H9 (cell line): Measurements from ENCODE around the gene CDCA3. TPM values are rescaled to one million over a fixed set of nuclear protein-coding genes. Genes with fewer than 3 reads are reported as not detected.

ENCODE experiments used
- DNase-seq: peaks from one replicate; pipeline ENCODE4 v3.0.0-alpha.2; 2017
- H2AFZ ChIP-seq: one replicate; pipeline ENCODE4 v1.6.1; 2013; ENCODE audit warnings: mild to moderate bottlenecking, low read length, control low read depth, moderate library complexity
- H2AK5ac ChIP-seq: 2 replicates; pipeline ENCODE4 v1.6.1; 2013; ENCODE audit warnings: low read length, control low read depth, mixed read lengths; ENCODE audit not compliant: insufficient read length
- H2BK120ac ChIP-seq: one replicate; pipeline ENCODE4 v1.6.1; 2013; ENCODE audit warnings: low read depth, mild to moderate bottlenecking, low read length, control low read depth, inconsistent platforms; ENCODE audit not compliant: poor library complexity, severe bottlenecking
- H2BK12ac ChIP-seq: 2 replicates; pipeline ENCODE4 v1.6.1; 2013; ENCODE audit warnings: low read length, control low read depth, mixed read lengths, low read depth; ENCODE audit not compliant: insufficient read length
- H2BK15ac ChIP-seq: 2 replicates; pipeline ENCODE4 v1.6.1; 2013; ENCODE audit warnings: low read depth, low read length, control low read depth
- H2BK20ac ChIP-seq: one replicate; pipeline ENCODE4 v1.6.1; 2013; ENCODE audit warnings: low read depth, mild to moderate bottlenecking, low read length, control low read depth, inconsistent platforms; ENCODE audit not compliant: poor library complexity, severe bottlenecking
- H2BK5ac ChIP-seq: 2 replicates; pipeline ENCODE4 v1.6.1; 2013; ENCODE audit warnings: low read length, control low read depth, mixed read lengths; ENCODE audit not compliant: insufficient read length
- H3K14ac ChIP-seq: 2 replicates; pipeline ENCODE4 v1.6.1; 2013; ENCODE audit warnings: low read length, control low read depth; ENCODE audit not compliant: insufficient read depth
- H3K18ac ChIP-seq: 2 replicates; pipeline ENCODE4 v1.6.1; 2013; ENCODE audit warnings: low read depth, mild to moderate bottlenecking, mixed read lengths, low read length, control low read depth; ENCODE audit not compliant: insufficient read length
- H3K23ac ChIP-seq: 2 replicates; pipeline ENCODE4 v1.6.1; 2013; ENCODE audit warnings: low read length, control low read depth, mixed read lengths, low read depth; ENCODE audit not compliant: insufficient read length
- H3K23me2 ChIP-seq: 2 replicates; pipeline ENCODE4 v1.6.1; 2013; ENCODE audit warnings: low read depth, mild to moderate bottlenecking, mixed read lengths, low read length, control low read depth; ENCODE audit not compliant: insufficient read length, poor library complexity, severe bottlenecking
- H3K27ac ChIP-seq: 2 replicates; pipeline ENCODE4 v1.5.1; 2013; ENCODE audit warnings: low read length, control low read depth, mixed read lengths, low read depth; ENCODE audit not compliant: insufficient read length
- H3K27me3 ChIP-seq: 2 replicates; pipeline ENCODE4 v1.6.1; 2013; ENCODE audit warnings: low read length, control low read depth, inconsistent platforms; ENCODE audit not compliant: insufficient read depth
- H3K4ac ChIP-seq: 2 replicates; pipeline ENCODE4 v1.6.1; 2013; ENCODE audit warnings: low read depth, mild to moderate bottlenecking, control low read depth, inconsistent platforms, low read length, moderate library complexity
- H3K4me1 ChIP-seq: 2 replicates; pipeline ENCODE4 v1.6.1; 2013; ENCODE audit warnings: low read length, control low read depth, inconsistent platforms; ENCODE audit not compliant: insufficient read depth
- H3K4me2 ChIP-seq: 2 replicates; pipeline ENCODE4 v1.6.1; 2013; ENCODE audit warnings: low read length, control low read depth, mixed read lengths; ENCODE audit not compliant: insufficient read length, insufficient read depth
- H3K56ac ChIP-seq: 2 replicates; pipeline ENCODE4 v1.6.1; 2013; ENCODE audit warnings: low read depth, mild to moderate bottlenecking, mixed read lengths, low read length, control low read depth; ENCODE audit not compliant: insufficient read length
- H3K79me1 ChIP-seq: 2 replicates; pipeline ENCODE4 v1.6.1; 2013; ENCODE audit warnings: low read depth, mild to moderate bottlenecking, moderate library complexity, low read length, control low read depth, inconsistent platforms; ENCODE audit not compliant: insufficient read depth, poor library complexity, severe bottlenecking
- H3K79me2 ChIP-seq: 2 replicates; pipeline ENCODE4 v1.6.1; 2013; ENCODE audit warnings: low read length, control low read depth, inconsistent platforms; ENCODE audit not compliant: insufficient read depth
- H3K9ac ChIP-seq: 2 replicates; pipeline ENCODE4 v1.6.1; 2013; ENCODE audit warnings: low read length, control low read depth, mixed read lengths; ENCODE audit not compliant: insufficient read length; ENCODE audit errors: extremely low read depth
- H3K9me3 ChIP-seq: one replicate; pipeline ENCODE4 v1.6.1; 2013; ENCODE audit warnings: low read depth, low read length, inconsistent platforms; ENCODE audit not compliant: control insufficient read depth
- H3T11ph ChIP-seq: one replicate; pipeline ENCODE4 v1.6.1; 2013; ENCODE audit warnings: mild to moderate bottlenecking, low read length, control low read depth, inconsistent platforms
- H4K20me1 ChIP-seq: one replicate; pipeline ENCODE4 v1.6.1; 2013; ENCODE audit not compliant: control insufficient read depth, insufficient read length, insufficient read depth
- H4K5ac ChIP-seq: 2 replicates; pipeline ENCODE4 v1.6.1; 2013; ENCODE audit warnings: low read depth, mild to moderate bottlenecking, mixed read lengths, low read length, control low read depth; ENCODE audit not compliant: insufficient read length
- H4K8ac ChIP-seq: replicated peaks from 2 replicates; pipeline ENCODE4 v1.6.1; 2013; ENCODE audit warnings: low read length, control low read depth, mixed read lengths, low read depth; ENCODE audit not compliant: insufficient read length
- H4K91ac ChIP-seq: 2 replicates; pipeline ENCODE4 v1.6.1; 2013; ENCODE audit warnings: low read depth, mild to moderate bottlenecking, moderate library complexity, mixed read lengths, low read length, control low read depth; ENCODE audit not compliant: insufficient read length
- H3K27ac Mint-ChIP-seq, 3 experiments: 2 replicates in 2 of 3; 3 replicates in 1 of 3; pipeline ENCODE4 v1.8.0; 2020 to 2021; ENCODE audit warnings: mixed read lengths in 3 of 3, mild to moderate bottlenecking in 1 of 3, moderate library complexity in 1 of 3
- H3K27me3 Mint-ChIP-seq: 2 replicates; pipeline ENCODE4 v1.8.0; 2021; ENCODE audit warnings: low read depth, mild to moderate bottlenecking, moderate library complexity, mixed read lengths
- H3K36me3 Mint-ChIP-seq, 3 experiments: 2 replicates in 2 of 3; 3 replicates in 1 of 3; pipeline ENCODE4 v1.8.0; 2020 to 2021; ENCODE audit warnings: low read depth in 3 of 3, mixed read lengths in 3 of 3; ENCODE audit not compliant: insufficient read depth in 1 of 3
- H3K4me1 Mint-ChIP-seq, 2 experiments: 2 replicates each; pipeline ENCODE4 v1.8.0; 2020; ENCODE audit warnings: mixed read lengths in 2 of 2
- H3K4me3 Mint-ChIP-seq, 2 experiments: 2 replicates in 1 of 2; 3 replicates in 1 of 2; pipeline ENCODE4 v1.8.0; 2020 to 2021; ENCODE audit warnings: mild to moderate bottlenecking in 2 of 2, mixed read lengths in 2 of 2, moderate library complexity in 1 of 2
- H3K9me3 Mint-ChIP-seq, 2 experiments: 2 replicates in 1 of 2; 3 replicates in 1 of 2; pipeline ENCODE4 v1.8.0; 2020; ENCODE audit warnings: mild to moderate bottlenecking in 2 of 2, mixed read lengths in 2 of 2, moderate library complexity in 1 of 2
- CTCF ChIP-seq: fragments of 200-600 bp; sonication (generic); conservative IDR thresholded peaks from 3 replicates; pipeline ENCODE4 v1.8.0; 2021; ENCODE audit warnings: antibody characterized with exemption, mild to moderate bottlenecking
- WGBS: extraction: QIAGEN DNeasy Blood & Tissue Kit; methylation state at CpG from one replicate; pipeline ENCODE4 v1.1.7; 2013; ENCODE audit warnings: missing lambda C conversion rate, low lambda C conversion rate, mixed read lengths; ENCODE audit not compliant: insufficient read length; ENCODE audit errors: extremely low coverage; 5-methylcytosine and 5-hydroxymethylcytosine counted together
- total RNA-seq: library from RNA; stranded (reverse); gene quantifications from 2 replicates; pipeline ENCODE4 v1.2.1, GENCODE V29; 2021

Gene CDCA3
- total RNA-seq, 1 experiment from 2014 or later, result 45.1 TPM

- Histone ChIP-seq H2BK15ac (no peak within 1 kb of the TSS), H4K20me1 (no peaks in the 10 kb centered on the region), H3K14ac (no peak within 1 kb of the TSS), H3K79me2 (no peaks in the 10 kb centered on the region), H2BK12ac (no peak within 1 kb of the TSS), H3K23ac (no peak within 1 kb of the TSS), H2BK120ac (no peak within 1 kb of the TSS), H3T11ph (no peak within 1 kb of the TSS), H3K4me1 (no peaks in the 10 kb centered on the region), H3K9ac (no peak within 1 kb of the TSS), H3K23me2 (no peaks in the 10 kb centered on the region), H3K4me2 (no peak within 1 kb of the TSS), H2BK5ac (no peak within 1 kb of the TSS), H4K5ac (no peak within 1 kb of the TSS), H3K18ac (no peak within 1 kb of the TSS), H2AK5ac (no peak within 1 kb of the TSS), H4K8ac (no peak within 1 kb of the TSS), H3K4ac (no peak within 1 kb of the TSS), H2AFZ (no peak within 1 kb of the TSS), H3K79me1 (no peaks in the 10 kb centered on the region), H3K27ac (no peak within 1 kb of the TSS), H3K9me3 (no peaks in the 10 kb centered on the region), H4K91ac (no peak within 1 kb of the TSS), H3K56ac (no peak within 1 kb of the TSS), H3K27me3 (no peaks in the 10 kb centered on the region), H2BK20ac (no peak within 1 kb of the TSS)
- Mint-ChIP-seq H3K27me3 (no peaks in the 10 kb centered on the region), H3K4me3 (no peak within 1 kb of the TSS), H3K36me3 (peaks cover 29 to 73% (median 70%) of the 10 kb centered on the region in 3 experiments), H3K27ac (peak within 1 kb of the TSS in 2 of 3 experiments; percentile 39 to 67; a peak in 3 of 7 replicates), H3K4me1 (peaks cover 4 to 21% of the 10 kb centered on the region in 2 experiments; a peak in 3 of 4 replicates), H3K9me3 (no peaks in the 10 kb centered on the region; a peak in 1 of 5 replicates)
- no CpG with 5 or more reads among the region's 24 CpGs for WGBS
- DNase-seq, result no peak
- no peak for TF ChIP-seq CTCF
These were observed 10.1 kb downstream of the CDCA3 start, which contains the start of gene GNB3 for GRCh38 chr12:6840761-6841515. Gene GNB3 (plus strand): TSS chr12:6840925. CDS start chr12:6841288, 363 bp downstream.
